Liver (tissue), 9 donors: ENCODE data around the gene BEAN1. TPM values are rescaled to one million over a fixed set of nuclear protein-coding genes. Genes with fewer than 3 reads are reported as not detected.

Experiments
- DNase-seq: peaks from one replicate; pipeline ENCODE4 v3.0.0-alpha.2; 2017; ENCODE audit warnings: low spot score
- H3K27ac ChIP-seq, 2 donors: one replicate each; pipeline ENCODE4 v1.7.0; 2013; ENCODE audit warnings: inconsistent platforms in 2 of 2, low read length in 2 of 2, control low read depth in 1 of 2, low read depth in 1 of 2, mild to moderate bottlenecking in 1 of 2
- H3K27me3 ChIP-seq, 4 donors: one replicate each; pipeline versions ENCODE4 v1.6.1 to v1.7.0; 2013; ENCODE audit warnings: low read length in 3 of 4, inconsistent platforms in 1 of 4, mild to moderate bottlenecking in 1 of 4, moderate library complexity in 1 of 4; ENCODE audit not compliant: control insufficient read depth in 4 of 4, insufficient read depth in 4 of 4
- H3K36me3 ChIP-seq, 4 donors: one replicate each; pipeline versions ENCODE4 v1.6.1 to v1.7.0; 2013; ENCODE audit warnings: low read length in 3 of 4, mild to moderate bottlenecking in 3 of 4, low read depth in 1 of 4, moderate library complexity in 1 of 4; ENCODE audit not compliant: control insufficient read depth in 4 of 4, insufficient read depth in 3 of 4
- H3K4me1 ChIP-seq, 4 donors: one replicate each; pipeline versions ENCODE4 v1.6.1 to v1.7.0; 2013; ENCODE audit warnings: low read length in 3 of 4, mild to moderate bottlenecking in 3 of 4, moderate library complexity in 1 of 4; ENCODE audit not compliant: control insufficient read depth in 4 of 4, insufficient read depth in 4 of 4
- H3K4me3 ChIP-seq, 3 donors: one replicate each; pipeline versions ENCODE4 v1.6.1 to v1.7.0; 2013; ENCODE audit warnings: low read length in 3 of 3, control low read depth in 1 of 3, low read depth in 1 of 3, mild to moderate bottlenecking in 1 of 3
- H3K9ac ChIP-seq, 2 donors: one replicate each; pipeline ENCODE4 v1.7.0; 2013; ENCODE audit warnings: low read length in 2 of 2, mild to moderate bottlenecking in 2 of 2, moderate library complexity in 2 of 2, control low read depth in 1 of 2, low read depth in 1 of 2
- H3K9me3 ChIP-seq, 4 donors: one replicate each; pipeline versions ENCODE4 v1.6.1 to v1.7.0; 2013; ENCODE audit warnings: low read length in 3 of 4; ENCODE audit not compliant: control insufficient read depth in 4 of 4
- CTCF ChIP-seq: fragments of 150-350 bp; IDR thresholded peaks from 2 replicates; pipeline ENCODE4 v1.5.1; 2017; ENCODE audit warnings: improper control_type of control experiment, low read depth, low read length; ENCODE audit not compliant: missing input control
- EGR1 ChIP-seq, 2 donors: IDR thresholded peaks; 2 replicates each; pipeline ENCODE4 v1.6.1; 2016 to 2018; ENCODE audit warnings: antibody characterized with exemption in 2 of 2, low read depth in 2 of 2
- FOXA1 ChIP-seq: IDR thresholded peaks from 2 replicates; pipeline ENCODE4 v1.6.1; 2016; ENCODE audit warnings: antibody characterized with exemption
- FOXA2 ChIP-seq: IDR thresholded peaks from 2 replicates; pipeline ENCODE4 v1.6.1; 2016; ENCODE audit warnings: antibody characterized with exemption
- GABPA ChIP-seq, 2 donors: IDR thresholded peaks in 1 of 2; conservative IDR thresholded peaks in 1 of 2; 2 replicates each; pipeline ENCODE4 v1.6.1; 2016; ENCODE audit warnings: antibody characterized with exemption in 2 of 2, mild to moderate bottlenecking in 1 of 2, moderate library complexity in 1 of 2
- HNF4A ChIP-seq, 2 donors: conservative IDR thresholded peaks; 2 replicates each; pipeline ENCODE4 v1.6.1; 2016; ENCODE audit warnings: antibody characterized with exemption in 2 of 2, mild to moderate bottlenecking in 2 of 2
- HNF4G ChIP-seq: IDR thresholded peaks from 2 replicates; pipeline ENCODE4 v1.6.1; 2016; ENCODE audit warnings: antibody characterized with exemption
- NR2F2 ChIP-seq: IDR thresholded peaks from 2 replicates; pipeline ENCODE4 v1.6.1; 2016; ENCODE audit warnings: antibody characterized with exemption
- RAD21 ChIP-seq, 2 donors: IDR thresholded peaks; 2 replicates each; pipeline ENCODE4 v1.6.1; 2016; ENCODE audit warnings: antibody characterized with exemption in 2 of 2, mild to moderate bottlenecking in 2 of 2
- RXRA ChIP-seq, 2 donors: IDR thresholded peaks; 2 replicates each; pipeline ENCODE4 v1.6.1; 2017 to 2018; ENCODE audit warnings: antibody characterized with exemption in 2 of 2, mild to moderate bottlenecking in 1 of 2
- SP1 ChIP-seq: IDR thresholded peaks from 2 replicates; pipeline ENCODE4 v1.6.1; 2018; ENCODE audit warnings: antibody characterized with exemption, mild to moderate bottlenecking
- TAF1 ChIP-seq: conservative IDR thresholded peaks from 2 replicates; pipeline ENCODE4 v1.6.1; 2016; ENCODE audit warnings: antibody characterized with exemption, mild to moderate bottlenecking
- YY1 ChIP-seq: IDR thresholded peaks from 2 replicates; pipeline ENCODE4 v1.6.1; 2016; ENCODE audit warnings: antibody characterized with exemption, mild to moderate bottlenecking
- ZBTB33 ChIP-seq: IDR thresholded peaks from 2 replicates; pipeline ENCODE4 v1.6.1; 2016; ENCODE audit warnings: antibody characterized with exemption
- WGBS: extraction: QIAGEN DNeasy Blood & Tissue Kit; methylation state at CpG from one replicate; pipeline ENCODE4 v1.1.7; 2013; 5-methylcytosine and 5-hydroxymethylcytosine counted together
- polyA plus RNA-seq, 2 donors: library from polyadenylated mRNA; stranded (reverse) in 1 of 2; unstranded in 1 of 2; fragments of 200-250 nt in 1 of 2; fragments of >200 nt in 1 of 2; fragmentation: Nextera tagmentation in 1 of 2; extraction: Ambion mirVana in 1 of 2; gene quantifications; one replicate each; pipeline versions ENCODE4 v1.2.1 to v1.2.3, GENCODE V29; 2013 to 2015
- total RNA-seq, 2 donors: library from RNA; depleted of rRNA; stranded (reverse); fragments of >200 nt; gene quantifications; one replicate each; pipeline ENCODE4 v1.2.3, GENCODE V29; 2014
- TF ChIP-seq, protein P1 (sequence below): IDR thresholded peaks from 2 replicates; pipeline ENCODE4 v1.6.1; 2016; ENCODE audit warnings: antibody characterized with exemption
- TF ChIP-seq, protein P2 (sequence below): IDR thresholded peaks from 2 replicates; pipeline ENCODE4 v1.6.1; 2016; ENCODE audit warnings: antibody characterized with exemption
- TF ChIP-seq, protein P3 (sequence below): IDR thresholded peaks from 2 replicates; pipeline ENCODE4 v1.6.1; 2016; ENCODE audit warnings: antibody characterized with exemption, mild to moderate bottlenecking
- donor health status: healthy.
- donor health status: healthy.
- donor health status: healthy.
- donor health status: healthy.
- donor health status: healthy.

BEAN1 gene
- total and polyA plus RNA-seq, 4 donors, result 0.22 to 0.99 (median 0.25) TPM; not detected in 1

DNA sequence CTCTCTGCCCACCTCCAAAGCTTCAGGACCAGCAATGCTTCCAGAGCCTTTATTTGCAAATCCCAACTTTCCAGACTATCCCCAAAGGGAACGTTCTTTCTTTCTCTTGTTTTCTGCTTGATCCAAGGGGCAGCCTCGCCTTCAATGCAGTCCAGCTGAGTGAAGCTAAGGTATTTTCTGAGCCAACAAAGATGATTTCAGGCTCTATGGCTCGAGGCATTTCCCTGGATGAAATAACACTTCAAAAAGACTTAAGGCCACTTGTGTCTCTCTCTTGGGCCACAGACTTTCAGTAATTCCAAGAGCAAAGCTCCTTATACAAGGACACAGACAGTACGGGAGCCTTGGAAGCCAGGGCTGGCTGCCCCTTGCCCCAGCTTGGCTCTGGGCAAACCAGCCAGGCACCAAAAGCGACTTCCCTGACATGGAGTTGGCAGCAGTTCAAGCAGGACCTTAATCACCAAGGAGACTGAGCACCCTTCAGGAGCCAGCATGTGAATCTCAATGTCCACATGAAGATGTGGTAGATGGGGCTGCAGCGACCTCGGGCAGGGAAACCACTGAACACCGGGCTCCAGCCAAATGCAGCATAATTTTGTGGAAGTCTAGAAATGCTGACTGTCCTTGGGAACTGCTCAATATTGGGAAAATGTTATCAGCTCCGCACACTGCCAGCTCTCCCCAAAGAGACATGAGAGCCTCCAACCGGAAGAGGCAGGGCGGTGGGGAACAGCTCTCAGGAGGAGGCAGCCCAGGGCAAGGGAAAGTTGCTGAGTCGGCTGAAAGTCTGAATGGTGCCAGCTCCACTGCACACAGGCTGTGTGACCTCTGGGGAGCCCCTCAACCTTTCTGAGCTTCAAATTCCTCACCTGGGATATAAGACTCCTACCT is 83.9 kb downstream of the BEAN1 start:
- Histone ChIP-seq H3K27ac (peak overlapping the region; percentile 62 to 85), H3K9me3 (no peaks in the 10 kb centered on the region), H3K4me1 (peaks cover 26 to 59% (median 46%) of the 10 kb centered on the region in 4 donors), H3K4me3 (no peak overlapping the region), H3K36me3 (no peaks in the 10 kb centered on the region), H3K9ac (no peak overlapping the region), H3K27me3 (no peaks in the 10 kb centered on the region)
- 57% methylated on average over 12 of the region's 12 CpGs for WGBS
- no peak for DNase-seq
- TF ChIP-seq RXRA (IDR thresholded peaks at IDR 0.05) (no peak), HNF4G (no peak), ZBTB33 (no peak), NR2F2 (peak; percentile 52), HNF4A (conservative IDR thresholded peaks at IDR 0.05) (no peak), EGR1 (IDR thresholded peaks at IDR 0.05; ENCODE audit: low read depth in 2 of 2) (no peak), SP1 (peak; percentile 44), CTCF (no peak), FOXA1 (no peak)
- TF ChIP-seq, protein P1, sequence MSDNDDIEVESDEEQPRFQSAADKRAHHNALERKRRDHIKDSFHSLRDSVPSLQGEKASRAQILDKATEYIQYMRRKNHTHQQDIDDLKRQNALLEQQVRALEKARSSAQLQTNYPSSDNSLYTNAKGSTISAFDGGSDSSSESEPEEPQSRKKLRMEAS, result no peak
- TF ChIP-seq, protein P2, sequence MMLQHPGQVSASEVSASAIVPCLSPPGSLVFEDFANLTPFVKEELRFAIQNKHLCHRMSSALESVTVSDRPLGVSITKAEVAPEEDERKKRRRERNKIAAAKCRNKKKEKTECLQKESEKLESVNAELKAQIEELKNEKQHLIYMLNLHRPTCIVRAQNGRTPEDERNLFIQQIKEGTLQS, result no peak

DNA sequence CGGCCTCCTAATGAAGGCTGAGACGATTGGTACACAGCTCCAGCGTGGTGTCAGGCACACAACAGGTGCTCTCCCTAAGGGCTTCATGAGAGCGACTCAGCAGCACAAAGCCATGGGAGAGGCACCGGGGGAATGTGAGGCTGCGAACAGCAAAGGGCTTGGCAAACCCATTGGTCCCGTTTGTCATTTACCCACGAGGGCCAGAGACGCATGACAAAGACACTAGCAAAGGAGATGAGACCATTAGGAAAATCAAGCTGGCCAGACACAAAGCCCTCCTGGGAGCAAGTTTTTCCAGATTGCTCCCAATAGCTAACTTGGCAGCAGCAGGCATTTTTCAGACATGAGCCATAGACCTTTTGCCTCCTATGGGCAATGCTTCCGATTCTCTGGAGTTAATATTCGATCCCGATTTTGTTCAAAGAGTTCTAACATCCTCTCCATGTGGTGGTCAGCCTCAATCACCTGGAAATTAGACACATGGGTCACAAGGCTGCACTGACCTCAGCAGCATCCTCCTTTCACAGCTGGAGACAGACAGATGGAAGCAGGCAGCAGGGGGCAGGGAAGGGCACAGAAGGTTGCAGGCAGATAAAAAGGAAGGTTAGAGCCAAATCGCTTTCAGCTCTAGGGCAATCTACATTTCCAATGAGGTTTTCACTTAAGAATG is 84.6 kb downstream of the BEAN1 start:
- Histone ChIP-seq H3K4me1 (peaks cover 28 to 66% (median 51%) of the 10 kb centered on the region in 4 donors), H3K27ac (peak overlapping the region; percentile 62 to 85), H3K9me3 (no peaks in the 10 kb centered on the region), H3K9ac (no peak overlapping the region), H3K4me3 (no peak overlapping the region), H3K27me3 (no peaks in the 10 kb centered on the region), H3K36me3 (no peaks in the 10 kb centered on the region)
- DNase-seq, result no peak
- 71% methylated on average over 13 of the region's 13 CpGs for WGBS
- TF ChIP-seq, protein P1, result no peak
- TF ChIP-seq RXRA (IDR thresholded peaks at IDR 0.05) (peak; percentile 19 to 33), NR2F2 (peak; percentile 68), YY1 (no peak), HNF4A (conservative IDR thresholded peaks at IDR 0.05) (no peak), FOXA2 (no peak), SP1 (peak; percentile 27), GABPA (IDR thresholded peaks at IDR 0.05 in 1 of 2, conservative IDR thresholded peaks at IDR 0.05 in 1 of 2) (no peak), TAF1 (no peak), HNF4G (no peak), FOXA1 (no peak), ZBTB33 (no peak), EGR1 (IDR thresholded peaks at IDR 0.05; ENCODE audit: low read depth in 2 of 2) (no peak), RAD21 (IDR thresholded peaks at IDR 0.05) (peak; percentile 17 to 45)
- TF ChIP-seq, protein P3, sequence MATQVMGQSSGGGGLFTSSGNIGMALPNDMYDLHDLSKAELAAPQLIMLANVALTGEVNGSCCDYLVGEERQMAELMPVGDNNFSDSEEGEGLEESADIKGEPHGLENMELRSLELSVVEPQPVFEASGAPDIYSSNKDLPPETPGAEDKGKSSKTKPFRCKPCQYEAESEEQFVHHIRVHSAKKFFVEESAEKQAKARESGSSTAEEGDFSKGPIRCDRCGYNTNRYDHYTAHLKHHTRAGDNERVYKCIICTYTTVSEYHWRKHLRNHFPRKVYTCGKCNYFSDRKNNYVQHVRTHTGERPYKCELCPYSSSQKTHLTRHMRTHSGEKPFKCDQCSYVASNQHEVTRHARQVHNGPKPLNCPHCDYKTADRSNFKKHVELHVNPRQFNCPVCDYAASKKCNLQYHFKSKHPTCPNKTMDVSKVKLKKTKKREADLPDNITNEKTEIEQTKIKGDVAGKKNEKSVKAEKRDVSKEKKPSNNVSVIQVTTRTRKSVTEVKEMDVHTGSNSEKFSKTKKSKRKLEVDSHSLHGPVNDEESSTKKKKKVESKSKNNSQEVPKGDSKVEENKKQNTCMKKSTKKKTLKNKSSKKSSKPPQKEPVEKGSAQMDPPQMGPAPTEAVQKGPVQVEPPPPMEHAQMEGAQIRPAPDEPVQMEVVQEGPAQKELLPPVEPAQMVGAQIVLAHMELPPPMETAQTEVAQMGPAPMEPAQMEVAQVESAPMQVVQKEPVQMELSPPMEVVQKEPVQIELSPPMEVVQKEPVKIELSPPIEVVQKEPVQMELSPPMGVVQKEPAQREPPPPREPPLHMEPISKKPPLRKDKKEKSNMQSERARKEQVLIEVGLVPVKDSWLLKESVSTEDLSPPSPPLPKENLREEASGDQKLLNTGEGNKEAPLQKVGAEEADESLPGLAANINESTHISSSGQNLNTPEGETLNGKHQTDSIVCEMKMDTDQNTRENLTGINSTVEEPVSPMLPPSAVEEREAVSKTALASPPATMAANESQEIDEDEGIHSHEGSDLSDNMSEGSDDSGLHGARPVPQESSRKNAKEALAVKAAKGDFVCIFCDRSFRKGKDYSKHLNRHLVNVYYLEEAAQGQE, result no peak
- TF ChIP-seq, protein P2, result no peak
